Ascending aorta (tissue), 2 donors: ENCODE measurements around the gene DCBLD2. TPM values are rescaled to one million over a fixed set of nuclear protein-coding genes. Genes with fewer than 3 reads are reported as not detected.

Experiments used
- DNase-seq, 2 donors: peaks; one replicate each; pipeline ENCODE4 v3.0.0-alpha.2; 2019; ENCODE audit warnings: low spot score in 2 of 2
- H3K27ac ChIP-seq, 2 donors: fragments of 200-600 bp; sonication (generic); one replicate each; pipeline ENCODE4 v1.5.1; 2016 to 2017; ENCODE audit warnings: mild to moderate bottlenecking in 1 of 2
- H3K27me3 ChIP-seq: fragments of 200-600 bp; sonication (generic); one replicate; pipeline ENCODE4 v1.5.1; 2017
- H3K36me3 ChIP-seq, 2 donors: fragments of 200-600 bp; sonication (generic); one replicate each; pipeline ENCODE4 v1.5.1; 2016
- H3K4me1 ChIP-seq, 2 donors: fragments of 200-600 bp; sonication (generic); one replicate each; pipeline ENCODE4 v1.5.1; 2016 to 2017; ENCODE audit warnings: mild to moderate bottlenecking in 1 of 2
- H3K4me3 ChIP-seq, 2 donors: fragments of 200-600 bp; sonication (generic); one replicate each; pipeline ENCODE4 v1.5.1; 2016 to 2017; ENCODE audit warnings: mild to moderate bottlenecking in 1 of 2
- H3K9me3 ChIP-seq, 2 donors: fragments of 200-600 bp; sonication (generic); one replicate each; pipeline ENCODE4 v1.5.1; 2016
- CTCF ChIP-seq, 3 experiments: fragments of 200-600 bp in 2 of 3; fragments of 450-650 bp in 1 of 3; sonication (generic) in 2 of 3; IDR thresholded peaks; one replicate each; pipeline ENCODE4 v1.5.1; 2016 to 2019; ENCODE audit warnings: antibody characterized with exemption in 3 of 3, mild to moderate bottlenecking in 1 of 3, moderate library complexity in 1 of 3
- intact Hi-C: fragments of 100-400 bp; cut with DNase I; formaldehyde crosslinking; loops from one replicate; pipeline ENCODE4 v1.15.1; 2023
- total RNA-seq: library from RNA; depleted of rRNA; stranded (reverse); fragments of >200 nt; gene quantifications from one replicate; pipeline ENCODE4 v1.1.0, GENCODE V29; 2016

Gene DCBLD2
- total RNA-seq, 1 donor from 2014 or later = 16.3 TPM

GRCh38 chr3:98797905-98798304, 103.6 kb downstream of the DCBLD2 start:
- H3K27me3 ChIP-seq = no peaks in the 10 kb centered on the region
- TF ChIP-seq CTCF (IDR thresholded peaks at IDR 0.05) = no peak
- no peak overlapping the region for H3K27ac ChIP-seq
- DNase-seq = no peak
- no peaks in the 10 kb centered on the region for H3K9me3 ChIP-seq
- intact Hi-C loops = no loop called here
- no peak overlapping the region for H3K4me3 ChIP-seq
- peaks cover 3 to 6% of the 10 kb centered on the region in 2 donors for H3K36me3 ChIP-seq
- no peaks in the 10 kb centered on the region for H3K4me1 ChIP-seq

- DNase-seq = no peak
- H3K4me3 ChIP-seq = no peak overlapping the region
- H3K27me3 ChIP-seq = no peaks in the 10 kb centered on the region
- H3K4me1 ChIP-seq = no peaks in the 10 kb centered on the region
- peaks cover 3 to 6% of the 10 kb centered on the region in 2 donors for H3K36me3 ChIP-seq
- intact Hi-C loops = no loop called here
- no peaks in the 10 kb centered on the region for H3K9me3 ChIP-seq
- no peak overlapping the region for H3K27ac ChIP-seq
- no peak for TF ChIP-seq CTCF (IDR thresholded peaks at IDR 0.05)
Observed at GRCh38 chr3:98796334-98796733, 105.2 kb downstream of the DCBLD2 start.

GRCh38 chr3:98793971-98794370, 107.5 kb downstream of the DCBLD2 start:
- Histone ChIP-seq H3K27me3 (no peaks in the 10 kb centered on the region), H3K36me3 (peaks cover 0 to 2% of the 10 kb centered on the region in 2 donors), H3K4me1 (no peaks in the 10 kb centered on the region), H3K9me3 (no peaks in the 10 kb centered on the region), H3K4me3 (no peak overlapping the region), H3K27ac (no peak overlapping the region)
- DNase-seq = no peak
- TF ChIP-seq CTCF (IDR thresholded peaks at IDR 0.05) = no peak
- intact Hi-C loops = no loop called here

DNA sequence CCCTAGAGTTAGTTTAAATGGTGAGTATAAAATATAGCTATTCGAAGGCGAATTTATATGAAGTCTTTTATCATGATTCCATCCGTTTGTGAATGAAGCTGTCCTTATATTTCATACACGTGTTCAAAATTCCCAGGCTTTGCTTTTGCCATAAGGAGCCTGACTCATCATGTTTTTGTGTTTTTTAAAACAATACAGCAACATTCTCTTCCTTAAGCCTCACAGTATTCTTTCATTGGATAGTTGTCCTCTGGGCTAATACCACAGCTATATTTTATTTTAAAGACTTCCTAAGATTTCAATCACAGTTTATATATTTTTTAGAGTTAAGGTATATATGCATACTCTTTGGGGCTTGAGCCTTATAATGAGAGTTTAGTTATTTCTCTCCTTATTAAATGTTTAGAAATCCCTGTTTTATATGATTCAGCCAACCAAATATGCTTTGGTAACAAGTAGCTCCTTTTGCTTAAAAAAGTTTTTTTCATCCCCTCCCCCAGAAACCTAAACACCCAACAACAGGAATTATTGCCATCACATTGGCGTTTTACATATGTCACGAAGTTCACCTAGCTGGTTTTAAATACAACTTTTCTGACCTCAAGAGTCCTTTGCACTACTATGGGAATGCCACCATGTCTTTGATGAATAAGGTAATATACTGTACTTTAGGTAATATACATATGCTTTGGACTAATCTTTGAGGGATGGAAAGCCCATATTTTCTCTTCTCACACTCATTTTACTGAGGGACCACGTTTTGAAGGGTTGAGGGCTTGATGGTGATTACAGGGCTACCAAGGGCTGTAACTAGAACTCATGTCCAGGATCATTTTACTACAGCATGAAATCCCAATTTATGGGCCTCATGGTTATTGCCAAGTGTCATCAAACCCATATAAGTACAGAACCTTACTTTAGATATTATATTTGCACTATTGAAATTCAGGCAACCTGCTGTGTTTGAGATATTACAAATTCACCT, 109.9 kb downstream of the DCBLD2 start:
- DNase-seq = no peak

DNA sequence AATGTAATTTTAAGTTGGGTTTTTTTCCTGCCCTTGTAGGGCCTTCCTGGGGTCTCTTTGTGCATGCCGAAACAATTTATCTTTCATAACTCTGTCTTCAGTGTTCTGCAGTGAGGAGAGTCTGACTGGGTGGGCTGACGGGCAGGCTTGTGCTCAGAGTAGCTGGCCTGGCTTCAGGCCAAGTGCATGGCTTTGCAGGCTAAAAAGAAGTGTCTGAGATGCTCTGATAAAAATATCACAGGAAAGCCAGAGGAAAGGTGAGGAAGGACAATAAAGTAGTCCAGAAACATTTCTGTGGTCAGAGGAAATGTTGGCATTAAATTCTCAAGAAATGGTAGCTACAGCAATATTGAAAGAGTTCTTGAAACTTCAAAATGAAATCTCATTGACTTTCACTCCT, 112.8 kb downstream of the DCBLD2 start:
- Histone ChIP-seq H3K27ac (no peak overlapping the region), H3K27me3 (no peaks in the 10 kb centered on the region)

More for the DNA sequence above, 109.9 kb downstream of the DCBLD2 start:
- intact Hi-C loops = no loop called here
- no peaks in the 10 kb centered on the region for H3K4me1 ChIP-seq
- H3K9me3 ChIP-seq = no peaks in the 10 kb centered on the region
- H3K36me3 ChIP-seq = peaks cover 0 to 2% of the 10 kb centered on the region in 2 donors
- H3K27ac ChIP-seq = no peak overlapping the region
- TF ChIP-seq CTCF (IDR thresholded peaks at IDR 0.05) = no peak
- no peaks in the 10 kb centered on the region for H3K27me3 ChIP-seq
- H3K4me3 ChIP-seq = no peak overlapping the region

More for the DNA sequence above, 112.8 kb downstream of the DCBLD2 start:
- TF ChIP-seq CTCF (IDR thresholded peaks at IDR 0.05) = no peak
- no peaks in the 10 kb centered on the region for H3K9me3 ChIP-seq
- no peak overlapping the region for H3K4me3 ChIP-seq
- H3K36me3 ChIP-seq = no peaks in the 10 kb centered on the region
- DNase-seq = no peak
- H3K4me1 ChIP-seq = peaks cover 4 to 22% of the 10 kb centered on the region in 2 donors
- intact Hi-C loops = no loop called here
